Measurements from ENCODE around the gene LAGE3. TPM values are rescaled to one million over a fixed set of nuclear protein-coding genes. Genes with fewer than 3 reads are reported as not detected.
A peak's percentile ranks its signal among the peaks of the same experiment; 100 is the strongest.

Gene LAGE3
- total and polyA plus RNA-seq, 2 donors from 2014 or later: 10.0 to 29.0 TPM

DNA sequence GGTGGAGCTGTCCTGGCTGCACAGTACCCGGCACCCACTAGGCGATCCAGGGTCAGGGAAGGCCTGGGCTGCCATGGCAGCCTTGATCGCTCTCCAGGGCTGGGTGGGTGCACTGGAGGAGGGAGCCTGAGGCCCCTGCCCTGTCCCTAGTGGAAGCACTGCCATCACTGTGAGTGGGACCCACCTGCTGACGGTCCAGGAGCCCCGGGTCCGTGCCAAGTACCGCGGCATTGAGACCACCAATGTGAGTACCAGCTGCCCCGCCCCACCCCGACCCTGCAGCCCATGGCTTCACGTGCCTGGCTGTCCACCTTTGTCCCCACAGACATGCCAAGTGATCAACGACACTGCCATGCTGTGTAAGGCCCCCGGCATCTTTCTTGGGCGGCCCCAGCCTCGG, 12.2 kb downstream of the LAGE3 start:
- no peaks in the 10 kb centered on the region for H3K27me3 ChIP-seq (ENCODE audit: control insufficient read depth, insufficient read depth, low read length)
- H3K4me1 ChIP-seq (ENCODE audit: control insufficient read depth in 2 of 3, insufficient read depth in 2 of 3, low read depth in 1 of 3, low read length in 3 of 3): no peaks in the 10 kb centered on the region
- TF ChIP-seq, protein P1, sequence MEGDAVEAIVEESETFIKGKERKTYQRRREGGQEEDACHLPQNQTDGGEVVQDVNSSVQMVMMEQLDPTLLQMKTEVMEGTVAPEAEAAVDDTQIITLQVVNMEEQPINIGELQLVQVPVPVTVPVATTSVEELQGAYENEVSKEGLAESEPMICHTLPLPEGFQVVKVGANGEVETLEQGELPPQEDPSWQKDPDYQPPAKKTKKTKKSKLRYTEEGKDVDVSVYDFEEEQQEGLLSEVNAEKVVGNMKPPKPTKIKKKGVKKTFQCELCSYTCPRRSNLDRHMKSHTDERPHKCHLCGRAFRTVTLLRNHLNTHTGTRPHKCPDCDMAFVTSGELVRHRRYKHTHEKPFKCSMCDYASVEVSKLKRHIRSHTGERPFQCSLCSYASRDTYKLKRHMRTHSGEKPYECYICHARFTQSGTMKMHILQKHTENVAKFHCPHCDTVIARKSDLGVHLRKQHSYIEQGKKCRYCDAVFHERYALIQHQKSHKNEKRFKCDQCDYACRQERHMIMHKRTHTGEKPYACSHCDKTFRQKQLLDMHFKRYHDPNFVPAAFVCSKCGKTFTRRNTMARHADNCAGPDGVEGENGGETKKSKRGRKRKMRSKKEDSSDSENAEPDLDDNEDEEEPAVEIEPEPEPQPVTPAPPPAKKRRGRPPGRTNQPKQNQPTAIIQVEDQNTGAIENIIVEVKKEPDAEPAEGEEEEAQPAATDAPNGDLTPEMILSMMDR (IDR thresholded peaks at IDR 0.05; ENCODE audit: borderline replicate concordance, extremely low read depth, insufficient read depth): no peak
- no peak overlapping the region for H3K27ac ChIP-seq (ENCODE audit: low read depth in 2 of 2, low read length in 2 of 2)
- no peaks in the 10 kb centered on the region for H3K9me3 ChIP-seq (ENCODE audit: control insufficient read depth in 2 of 3, insufficient read depth in 1 of 3, low read length in 3 of 3)
- H3K4me3 ChIP-seq (ENCODE audit: low read length in 3 of 3): no peak overlapping the region
- no peak overlapping the region for H3K9ac ChIP-seq (ENCODE audit: low read length in 3 of 3)
- peak in 1 of 5 donors; percentile 61 for DNase-seq
- H3K36me3 ChIP-seq (ENCODE audit: control insufficient read depth in 2 of 3, insufficient read depth in 3 of 3, low read length in 3 of 3): no peaks in the 10 kb centered on the region
- intact Hi-C loops (cut with DNase I): no loop called here
- FAIRE-seq: no peak

- H3K36me3 ChIP-seq (ENCODE audit: control insufficient read depth in 2 of 3, insufficient read depth in 3 of 3, low read length in 3 of 3): no peaks in the 10 kb centered on the region
- H3K9me3 ChIP-seq (ENCODE audit: control insufficient read depth in 2 of 3, insufficient read depth in 1 of 3, low read length in 3 of 3): no peaks in the 10 kb centered on the region
- DNase-seq: peak in 1 of 5 donors; percentile 57
- no peak for FAIRE-seq
- no peak overlapping the region for H3K9ac ChIP-seq (ENCODE audit: low read length in 3 of 3)
- TF ChIP-seq, protein P1 (IDR thresholded peaks at IDR 0.05; ENCODE audit: borderline replicate concordance, extremely low read depth, insufficient read depth): no peak
- H3K4me3 ChIP-seq (ENCODE audit: low read length in 3 of 3): no peak overlapping the region
- H3K27me3 ChIP-seq (ENCODE audit: control insufficient read depth, insufficient read depth, low read length): no peaks in the 10 kb centered on the region
- H3K27ac ChIP-seq (ENCODE audit: low read depth in 2 of 2, low read length in 2 of 2): no peak overlapping the region
- no peaks in the 10 kb centered on the region for H3K4me1 ChIP-seq (ENCODE audit: control insufficient read depth in 2 of 3, insufficient read depth in 2 of 3, low read depth in 1 of 3, low read length in 3 of 3)
- intact Hi-C loops (cut with DNase I): no loop called here
These were observed 13.0 kb downstream of the LAGE3 start for GRCh38 chrX:154466036-154466435.

GRCh38 chrX:154465601-154466000, 13.5 kb downstream of the LAGE3 start:
- FAIRE-seq (no peak), DNase-seq (no peak)
- Histone ChIP-seq H3K9ac (ENCODE audit: low read length in 3 of 3) (no peak overlapping the region), H3K9me3 (ENCODE audit: control insufficient read depth in 2 of 3, insufficient read depth in 1 of 3, low read length in 3 of 3) (no peaks in the 10 kb centered on the region), H3K4me1 (ENCODE audit: control insufficient read depth in 2 of 3, insufficient read depth in 2 of 3, low read depth in 1 of 3, low read length in 3 of 3) (no peaks in the 10 kb centered on the region), H3K27me3 (ENCODE audit: control insufficient read depth, insufficient read depth, low read length) (no peaks in the 10 kb centered on the region), H3K4me3 (ENCODE audit: low read length in 3 of 3) (no peak overlapping the region), H3K36me3 (ENCODE audit: control insufficient read depth in 2 of 3, insufficient read depth in 3 of 3, low read length in 3 of 3) (no peaks in the 10 kb centered on the region), H3K27ac (ENCODE audit: low read depth in 2 of 2, low read length in 2 of 2) (no peak overlapping the region)
- intact Hi-C loops (cut with DNase I): no loop called here
- TF ChIP-seq, protein P1 (IDR thresholded peaks at IDR 0.05; ENCODE audit: borderline replicate concordance, extremely low read depth, insufficient read depth): no peak

- H3K9ac ChIP-seq (ENCODE audit: low read length in 3 of 3): no peak overlapping the region
- no peaks in the 10 kb centered on the region for H3K27me3 ChIP-seq (ENCODE audit: control insufficient read depth, insufficient read depth, low read length)
- intact Hi-C loops (cut with DNase I): no loop called here
- TF ChIP-seq, protein P1 (IDR thresholded peaks at IDR 0.05; ENCODE audit: borderline replicate concordance, extremely low read depth, insufficient read depth): no peak
- H3K36me3 ChIP-seq (ENCODE audit: control insufficient read depth in 2 of 3, insufficient read depth in 3 of 3, low read length in 3 of 3): no peaks in the 10 kb centered on the region
- no peak overlapping the region for H3K27ac ChIP-seq (ENCODE audit: low read depth in 2 of 2, low read length in 2 of 2)
- DNase-seq: no peak
- no peak overlapping the region for H3K4me3 ChIP-seq (ENCODE audit: low read length in 3 of 3)
- H3K9me3 ChIP-seq (ENCODE audit: control insufficient read depth in 2 of 3, insufficient read depth in 1 of 3, low read length in 3 of 3): no peaks in the 10 kb centered on the region
- FAIRE-seq: no peak
- no peaks in the 10 kb centered on the region for H3K4me1 ChIP-seq (ENCODE audit: control insufficient read depth in 2 of 3, insufficient read depth in 2 of 3, low read depth in 1 of 3, low read length in 3 of 3)
These were observed 14.2 kb downstream of the LAGE3 start for GRCh38 chrX:154464806-154465365.

Data from kidney (tissue), 14 donors.